H1 (cell line): ENCODE measurements around the gene CELF2. TPM values are rescaled to one million over a fixed set of nuclear protein-coding genes. Genes with fewer than 3 reads are reported as not detected.

Source experiments
- CTCF ChIA-PET: fragments of 300-600 bp; sonication (Branson Sonifier 250); formaldehyde crosslinking; loops from one replicate; lab custom pipeline; 2021; ENCODE audit not compliant: partially characterized antibody; lab: Charles Lee
- POLR2A ChIA-PET: fragments of 300-600 bp; sonication (Branson Sonifier 250); formaldehyde crosslinking; loops from one replicate; lab custom pipeline; 2021; ENCODE audit warnings: inconsistent platforms; ENCODE audit not compliant: partially characterized antibody; lab: Charles Lee
- DNase-seq, 2 experiments: peaks; one replicate each; pipeline versions ENCODE4 v3.0.0 to v3.0.0-alpha.2; 2010 to 2022; ENCODE audit warnings: low spot score in 2 of 2, low read depth in 1 of 2, mixed read lengths in 1 of 2
- FAIRE-seq: peaks from 2 replicates; lab custom pipeline; 2011; peaks lifted over from hg19 to GRCh38; lab: Jason Lieb, UNC
- H2AFZ ChIP-seq: 2 replicates; pipeline ENCODE4 v1.8.1; 2012; ENCODE audit warnings: low read length, inconsistent platforms
- H2AK5ac ChIP-seq: 2 replicates; pipeline ENCODE4 v1.6.1; 2013; ENCODE audit warnings: low read depth, low read length
- H2BK120ac ChIP-seq: replicated peaks from 2 replicates; pipeline ENCODE3; 2013; ENCODE audit warnings: low read depth, low read length, inconsistent platforms
- H2BK12ac ChIP-seq: 2 replicates; pipeline ENCODE4 v1.6.1; 2013; ENCODE audit warnings: low read depth, low read length
- H2BK15ac ChIP-seq: 2 replicates; pipeline ENCODE4 v1.6.1; 2013; ENCODE audit warnings: low read length
- H2BK20ac ChIP-seq: 2 replicates; pipeline ENCODE4 v1.6.1; 2013; ENCODE audit warnings: low read length
- H2BK5ac ChIP-seq: 2 replicates; pipeline ENCODE4 v1.6.1; 2013; ENCODE audit warnings: low read depth, low read length
- H3K14ac ChIP-seq: 2 replicates; pipeline ENCODE4 v1.6.1; 2013; ENCODE audit warnings: inconsistent platforms; ENCODE audit not compliant: insufficient read length
- H3K18ac ChIP-seq: 2 replicates; pipeline ENCODE4 v1.6.1; 2013; ENCODE audit warnings: low read length; ENCODE audit errors: extremely low read depth
- H3K23ac ChIP-seq: 2 replicates; pipeline ENCODE4 v1.6.1; 2013; ENCODE audit warnings: inconsistent platforms; ENCODE audit not compliant: insufficient read length
- H3K23me2 ChIP-seq: 2 replicates; pipeline ENCODE4 v1.6.1; 2013; ENCODE audit warnings: low read depth, low read length
- H3K27ac ChIP-seq: 2 replicates; pipeline ENCODE4 v1.6.1; 2011; ENCODE audit warnings: low read depth, low read length, inconsistent platforms
- H3K27me3 ChIP-seq, 4 experiments: replicated peaks in 1 of 4; 1 replicate in 1 of 4; 2 replicates in 3 of 4; pipeline versions ENCODE4 v1.6.1 to v1.8.1; 2011 to 2013; ENCODE audit warnings: low read length in 3 of 4, mild to moderate bottlenecking in 3 of 4, inconsistent platforms in 2 of 4, mixed read lengths in 2 of 4, moderate library complexity in 1 of 4; ENCODE audit not compliant: control insufficient read depth in 3 of 4, insufficient read depth in 3 of 4; ENCODE audit errors: extremely low read depth in 1 of 4
- H3K36me3 ChIP-seq, 4 experiments: 2 replicates each; pipeline versions ENCODE4 v1.6.1 to v1.8.1; 2011 to 2013; ENCODE audit warnings: mild to moderate bottlenecking in 4 of 4, low read length in 3 of 4, moderate library complexity in 2 of 4, control low read depth in 1 of 4, inconsistent platforms in 1 of 4; ENCODE audit not compliant: insufficient read depth in 4 of 4, control insufficient read depth in 2 of 4
- H3K4ac ChIP-seq: replicated peaks from 2 replicates; pipeline ENCODE3; 2013; ENCODE audit warnings: low read length, low read depth, mixed read lengths, inconsistent platforms; ENCODE audit not compliant: insufficient read length
- H3K4me1 ChIP-seq, 4 experiments: replicated peaks in 1 of 4; 1 replicate in 1 of 4; 2 replicates in 3 of 4; pipeline versions ENCODE4 v1.6.1 to v1.8.1; 2011 to 2013; ENCODE audit warnings: low read length in 3 of 4, inconsistent platforms in 2 of 4, mixed read lengths in 1 of 4; ENCODE audit not compliant: insufficient read depth in 4 of 4, control insufficient read depth in 3 of 4
- H3K4me2 ChIP-seq, 2 experiments: 2 replicates each; pipeline versions ENCODE4 v1.6.1 to v1.8.1; 2011 to 2013; ENCODE audit warnings: low read depth in 2 of 2, low read length in 2 of 2, control low read depth in 1 of 2, inconsistent platforms in 1 of 2, mild to moderate bottlenecking in 1 of 2; ENCODE audit not compliant: insufficient read depth in 1 of 2
- H3K4me3 ChIP-seq, 4 experiments: fragments of 200-600, 300-600 bp in 1 of 4; sonication (generic), shearing (Covaris generic), sonication (Bioruptor Twin) in 1 of 4; 2 replicates each; pipeline versions ENCODE4 v1.5.1 to v1.8.1; 2011 to 2016; ENCODE audit warnings: low read length in 4 of 4, low read depth in 3 of 4, control low read depth in 2 of 4, inconsistent platforms in 2 of 4, mild to moderate bottlenecking in 2 of 4, mixed read lengths in 1 of 4, moderate library complexity in 1 of 4; ENCODE audit not compliant: insufficient read depth in 2 of 4; ENCODE audit errors: extremely low read depth in 1 of 4
- H3K56ac ChIP-seq: replicated peaks from 2 replicates; pipeline ENCODE3; 2013; ENCODE audit warnings: low read depth, mild to moderate bottlenecking, mixed read lengths, low read length, inconsistent platforms; ENCODE audit not compliant: insufficient read length
- H3K79me1 ChIP-seq: 2 replicates; pipeline ENCODE4 v1.6.1; 2013; ENCODE audit warnings: low read depth, low read length, control low read depth
- H3K79me2 ChIP-seq, 2 experiments: 2 replicates each; pipeline versions ENCODE4 v1.6.1 to v1.8.1; 2012 to 2013; ENCODE audit warnings: low read length in 2 of 2, mild to moderate bottlenecking in 2 of 2, inconsistent platforms in 1 of 2; ENCODE audit not compliant: insufficient read depth in 2 of 2, control insufficient read depth in 1 of 2
- H3K9ac ChIP-seq, 4 experiments: replicated peaks in 1 of 4; 1 replicate in 1 of 4; 2 replicates in 3 of 4; pipeline versions ENCODE4 v1.6.1 to v1.8.1; 2011 to 2013; ENCODE audit warnings: low read depth in 3 of 4, low read length in 3 of 4, control low read depth in 2 of 4, mild to moderate bottlenecking in 2 of 4, moderate library complexity in 2 of 4, inconsistent platforms in 1 of 4; ENCODE audit errors: extremely low read depth in 1 of 4
- H3K9me3 ChIP-seq, 2 experiments: 2 replicates each; pipeline versions ENCODE4 v1.6.1 to v1.8.1; 2012 to 2013; ENCODE audit warnings: mild to moderate bottlenecking in 2 of 2, moderate library complexity in 2 of 2, control low read depth in 1 of 2, inconsistent platforms in 1 of 2, low read depth in 1 of 2, low read length in 1 of 2, mixed read lengths in 1 of 2; ENCODE audit not compliant: insufficient read depth in 2 of 2
- H4K20me1 ChIP-seq, 2 experiments: replicated peaks in 1 of 2; 2 replicates each; pipeline versions ENCODE3 to v1.8.1; 2011 to 2013; ENCODE audit warnings: inconsistent platforms in 2 of 2, low read length in 2 of 2, mild to moderate bottlenecking in 1 of 2; ENCODE audit not compliant: insufficient read depth in 2 of 2, control insufficient read depth in 1 of 2
- H4K5ac ChIP-seq: 2 replicates; pipeline ENCODE4 v1.6.1; 2013; ENCODE audit warnings: low read length, low read depth, mixed read lengths, inconsistent platforms; ENCODE audit not compliant: insufficient read length
- H4K8ac ChIP-seq: 2 replicates; pipeline ENCODE4 v1.8.0; 2013; ENCODE audit warnings: mild to moderate bottlenecking, moderate library complexity, low read length, inconsistent platforms; ENCODE audit not compliant: insufficient read depth; ENCODE audit errors: extremely low read depth
- H4K91ac ChIP-seq: replicated peaks from 2 replicates; pipeline ENCODE3; 2013; ENCODE audit warnings: low read length, mixed read lengths, inconsistent platforms; ENCODE audit not compliant: insufficient read length
- CEBPB ChIP-seq: IDR thresholded peaks from 2 replicates; pipeline ENCODE4 v1.6.1; 2012; ENCODE audit warnings: low read depth, low read length
- CHD2 ChIP-seq: IDR thresholded peaks from 2 replicates; pipeline ENCODE4 v1.6.1; 2012; ENCODE audit warnings: low read length, improper control_type of control experiment
- CREB1 ChIP-seq: IDR thresholded peaks from 2 replicates; pipeline ENCODE4 v1.6.1; 2012; ENCODE audit warnings: inconsistent platforms
- E2F6 ChIP-seq: IDR thresholded peaks from 2 replicates; pipeline ENCODE4 v1.6.1; 2012; ENCODE audit warnings: inconsistent platforms
- EZH2 ChIP-seq: fragments of 200-600 bp; sonication (generic); IDR thresholded peaks from 2 replicates; pipeline ENCODE4 v1.7.1; 2012; ENCODE audit warnings: low read depth, mild to moderate bottlenecking, moderate library complexity, low read length, inconsistent platforms; ENCODE audit not compliant: severe bottlenecking
- JUND ChIP-seq: IDR thresholded peaks from 2 replicates; pipeline ENCODE4 v1.6.1; 2011; ENCODE audit warnings: mild to moderate bottlenecking, improper control_type of control experiment, low read length
- MAFK ChIP-seq: IDR thresholded peaks from 2 replicates; pipeline ENCODE4 v1.6.1; 2012; ENCODE audit warnings: low read depth, mild to moderate bottlenecking, improper control_type of control experiment, low read length
- MAX ChIP-seq: IDR thresholded peaks from 2 replicates; pipeline ENCODE4 v1.6.1; 2012; ENCODE audit warnings: inconsistent platforms
- POLR2A ChIP-seq, 2 experiments: IDR thresholded peaks; 1 replicate in 1 of 2; 2 replicates in 1 of 2; pipeline ENCODE4 v1.6.1; 2011; ENCODE audit warnings: low read depth in 2 of 2, low read length in 2 of 2, mild to moderate bottlenecking in 2 of 2; ENCODE audit errors: control extremely low read depth in 1 of 2
- RXRA ChIP-seq: IDR thresholded peaks from 2 replicates; pipeline ENCODE4 v1.6.1; 2011; ENCODE audit warnings: low read depth, mild to moderate bottlenecking, low read length, moderate library complexity; ENCODE audit not compliant: insufficient read depth
- SIRT6 ChIP-seq: IDR thresholded peaks from one replicate; pipeline ENCODE4 v1.7.1; 2012; ENCODE audit warnings: low read length, inconsistent platforms
- SP4 ChIP-seq: IDR thresholded peaks from 2 replicates; pipeline ENCODE4 v1.6.1; 2012; ENCODE audit warnings: low read length, inconsistent platforms
- SRF ChIP-seq: IDR thresholded peaks from 2 replicates; pipeline ENCODE4 v1.6.1; 2011; ENCODE audit warnings: mild to moderate bottlenecking, low read depth, low read length, moderate library complexity
- TAF1 ChIP-seq: IDR thresholded peaks from 2 replicates; pipeline ENCODE4 v1.6.1; 2011; ENCODE audit warnings: mild to moderate bottlenecking, low read depth, low read length
- TBP ChIP-seq: IDR thresholded peaks from 2 replicates; pipeline ENCODE4 v1.6.1; 2011; ENCODE audit warnings: low read depth, low read length, improper control_type of control experiment
- YY1 ChIP-seq: IDR thresholded peaks from 2 replicates; pipeline ENCODE4 v1.6.1; 2011; ENCODE audit warnings: low read depth, mild to moderate bottlenecking, low read length
- WGBS, 2 experiments: shearing (Covaris generic) in 1 of 2; methylation state at CpG; one replicate each; pipeline versions ENCODE4 v1.1.6 to v1.1.7; 2013 to 2015; ENCODE audit warnings: low lambda C conversion rate in 2 of 2, mixed read lengths in 2 of 2, inconsistent platforms in 1 of 2, low coverage in 1 of 2, missing lambda C conversion rate in 1 of 2; ENCODE audit not compliant: insufficient replicate concordance in 2 of 2, insufficient coverage in 1 of 2, insufficient read length in 1 of 2; ENCODE audit errors: extremely low coverage in 1 of 2, missing lambda C conversion rate in 1 of 2; 5-methylcytosine and 5-hydroxymethylcytosine counted together
- polyA plus RNA-seq, 7 experiments: library from polyadenylated mRNA; depleted of rRNA in 3 of 7; stranded (reverse) in 5 of 7; unstranded in 2 of 7; fragments of >200 nt in 5 of 7; fragments of 200-250 nt in 2 of 7; gene quantifications; 1 replicate in 5 of 7; 2 replicates in 1 of 7; 4 replicates in 1 of 7; pipeline versions ENCODE4 v1.2.1 to v1.2.3, GENCODE V29; 2011 to 2013; ENCODE audit warnings: missing spikeins in 2 of 7, mixed read lengths in 2 of 7
- total RNA-seq: library from RNA; stranded (reverse); fragmentation: NEBNext Ultra II Directional; extraction: Animal tissue kit (Norgen Biotek cat#: 25700); gene quantifications from 2 replicates; pipeline ENCODE4 v1.2.1, GENCODE V29; 2021

The CELF2 gene
- total and polyA plus RNA-seq, 2 of the 8 experiments (the other 6 are each of a cell fraction or from before 2014, with no cell fraction given) = 18.3 to 22.7 TPM

GRCh38 chr10:11236234-11236633, 218.6 kb downstream of the CELF2 start:
- FAIRE-seq = no peak
- WGBS, 2 experiments = 70% methylated on average over 2 of the region's 2 CpGs; no CpG with 5 or more reads in 1 of the 2 experiments
- Histone ChIP-seq H3K27ac (no peak overlapping the region), H4K20me1 (peaks cover 0 to 1% of the 10 kb centered on the region in 2 experiments), H4K91ac (no peak overlapping the region), H3K9ac (no peak overlapping the region), H2AFZ (no peak overlapping the region), H2BK120ac (no peak overlapping the region), H4K8ac (no peak overlapping the region), H3K36me3 (no peaks in the 10 kb centered on the region), H3K27me3 (no peaks in the 10 kb centered on the region), H3K4me2 (no peak overlapping the region), H3K18ac (no peak overlapping the region), H2BK15ac (no peak overlapping the region), H3K14ac (no peak overlapping the region), H2BK20ac (no peak overlapping the region), H2BK5ac (no peak overlapping the region), H3K4me1 (no peaks in the 10 kb centered on the region), H3K79me1 (no peaks in the 10 kb centered on the region), H2BK12ac (no peak overlapping the region), H3K23me2 (no peaks in the 10 kb centered on the region), H3K79me2 (no peaks in the 10 kb centered on the region), H3K56ac (no peak overlapping the region), H2AK5ac (no peak overlapping the region), H3K9me3 (no peaks in the 10 kb centered on the region), H4K5ac (no peak overlapping the region), H3K23ac (no peak overlapping the region), H3K4me3 (no peak overlapping the region), H3K4ac (no peak overlapping the region)
- no peak for DNase-seq
- ChIA-PET POLR2A (no interaction called here), CTCF (interaction anchor here (0.9 to 1.4 kb wide), 4 partner anchors 10 to 219 kb away, joined by 3 to 5 read pairs (median 3); no protein-coding TSS in a partner anchor)
- no peak for TF ChIP-seq RXRA
- TF ChIP-seq EZH2 = no peak
- TF ChIP-seq YY1 = no peak
- TF ChIP-seq SP4 = no peak
- TF ChIP-seq CEBPB = no peak
- TF ChIP-seq SRF = no peak
- TF ChIP-seq JUND = no peak
- no peak for TF ChIP-seq SIRT6
- no peak for TF ChIP-seq POLR2A (IDR thresholded peaks at IDR 0.05; ENCODE audit: control extremely low read depth in 1 of 2, low read depth in 2 of 2, low read length in 2 of 2)
- TF ChIP-seq CHD2 = no peak
- TF ChIP-seq TAF1 = no peak
- TF ChIP-seq E2F6 = no peak
- TF ChIP-seq TBP = no peak
- TF ChIP-seq MAX = no peak
- TF ChIP-seq CREB1 = no peak
- no peak for TF ChIP-seq MAFK
